Measurements from ENCODE around the gene TBX18.

TBX18 gene

DNA sequence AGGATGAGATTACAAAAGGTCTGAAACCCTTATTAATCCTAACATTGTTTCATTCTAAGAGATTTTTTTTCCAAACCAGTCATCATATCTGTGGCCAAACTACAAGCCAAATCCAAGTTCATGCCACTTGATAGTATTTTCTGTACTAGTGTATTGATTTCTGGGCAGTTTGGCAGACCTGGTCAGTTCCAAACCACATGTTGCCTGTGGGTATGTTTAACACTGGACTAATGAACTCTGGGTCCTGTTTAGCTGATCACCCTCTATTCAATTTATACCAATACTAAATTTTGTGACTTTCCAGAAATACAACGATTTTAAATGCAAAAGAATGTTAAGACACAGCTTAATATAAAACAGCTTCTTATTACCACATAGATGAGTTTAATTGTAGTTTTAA, 24.0 kb downstream of the TBX18 start:
- H3K9ac ChIP-seq (ENCODE audit: low read depth, low read length), result no peak overlapping the region
- no peaks in the 10 kb centered on the region for H3K36me3 ChIP-seq (ENCODE audit: insufficient read depth, low read length)
- H3K4me1 ChIP-seq (ENCODE audit: insufficient read depth, low read length), result no peaks in the 10 kb centered on the region
- no peak overlapping the region for H3K4me3 ChIP-seq (ENCODE audit: low read length)
- no peak overlapping the region for H3K27ac ChIP-seq (ENCODE audit: low read depth, low read length)
- H3K9me3 ChIP-seq (ENCODE audit: insufficient read depth, low read depth, low read length), result no peaks in the 10 kb centered on the region
- WGBS, result 100% methylated on average over 1 of the region's 1 CpG
- H3K27me3 ChIP-seq (ENCODE audit: insufficient read depth, low read length), result no peaks in the 10 kb centered on the region

DNA sequence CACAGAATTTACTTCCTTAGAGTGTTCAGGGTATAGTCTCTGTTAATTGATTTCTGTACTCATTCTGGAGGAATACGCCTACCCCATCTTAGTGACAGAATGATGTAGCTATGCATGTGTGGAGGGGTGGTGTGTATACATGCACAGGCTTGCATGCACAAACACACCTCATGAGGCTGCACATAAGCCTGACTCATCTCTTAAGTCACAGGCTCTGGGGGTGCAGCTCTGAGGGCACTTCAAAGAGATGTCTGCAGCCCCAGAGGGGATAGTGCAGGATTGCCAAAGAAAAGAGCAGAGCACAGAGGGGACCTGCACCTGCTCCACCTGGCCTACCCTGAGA, 24.6 kb downstream of the TBX18 start:
- 100% methylated on average over 1 of the region's 1 CpG for WGBS
- H3K27ac ChIP-seq (ENCODE audit: low read depth, low read length), result no peak overlapping the region
- no peak overlapping the region for H3K4me3 ChIP-seq (ENCODE audit: low read length)
- no peaks in the 10 kb centered on the region for H3K9me3 ChIP-seq (ENCODE audit: insufficient read depth, low read depth, low read length)
- H3K4me1 ChIP-seq (ENCODE audit: insufficient read depth, low read length), result no peaks in the 10 kb centered on the region
- no peak overlapping the region for H3K9ac ChIP-seq (ENCODE audit: low read depth, low read length)
- H3K36me3 ChIP-seq (ENCODE audit: insufficient read depth, low read length), result no peaks in the 10 kb centered on the region
- no peaks in the 10 kb centered on the region for H3K27me3 ChIP-seq (ENCODE audit: insufficient read depth, low read length)

DNA sequence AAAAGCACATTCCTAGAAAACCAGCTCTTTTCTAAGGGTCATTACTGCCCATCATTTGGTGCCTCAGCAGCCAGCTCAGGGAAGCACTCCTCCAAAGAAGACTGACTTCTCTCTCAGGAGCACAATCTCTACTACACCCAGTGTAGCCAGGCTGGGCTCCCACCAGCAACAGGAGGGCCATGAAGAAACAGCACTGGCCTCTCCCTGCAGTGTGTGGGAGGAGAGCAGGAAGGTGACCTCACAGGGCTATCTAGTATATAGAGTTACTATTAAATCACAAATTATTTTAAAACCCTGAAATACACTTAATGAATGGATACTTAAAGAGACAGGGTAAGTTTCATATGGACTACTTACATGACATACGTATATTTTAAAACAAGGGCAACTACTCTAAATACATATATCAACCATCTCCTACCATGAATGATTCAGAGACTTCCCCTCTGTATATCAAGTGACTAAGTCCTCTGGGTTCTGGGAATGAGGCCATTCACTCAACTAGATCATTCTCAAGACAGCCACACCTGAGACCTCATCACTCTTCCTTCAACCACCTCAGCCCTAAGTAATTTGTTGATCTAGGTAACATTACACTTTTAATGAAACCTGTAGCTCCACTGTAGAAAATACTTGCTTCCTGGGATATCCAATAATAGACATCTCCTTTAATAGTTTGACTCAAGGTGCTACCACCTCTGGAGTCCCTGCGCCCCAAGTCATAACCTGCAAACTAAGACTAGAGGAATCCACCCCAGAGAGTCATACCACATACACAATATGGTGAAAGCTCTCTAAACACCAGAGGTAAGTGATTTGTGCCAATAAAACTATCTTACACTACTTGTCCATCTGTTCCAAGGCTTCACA, 25.2 kb downstream of the TBX18 start:
- H3K27me3 ChIP-seq (ENCODE audit: insufficient read depth, low read length), result no peaks in the 10 kb centered on the region
- H3K36me3 ChIP-seq (ENCODE audit: insufficient read depth, low read length), result no peaks in the 10 kb centered on the region
- H3K4me1 ChIP-seq (ENCODE audit: insufficient read depth, low read length), result no peaks in the 10 kb centered on the region
- 95% methylated on average over 2 of the region's 2 CpGs for WGBS
- H3K9ac ChIP-seq (ENCODE audit: low read depth, low read length), result no peak overlapping the region
- no peaks in the 10 kb centered on the region for H3K9me3 ChIP-seq (ENCODE audit: insufficient read depth, low read depth, low read length)
- no peak overlapping the region for H3K27ac ChIP-seq (ENCODE audit: low read depth, low read length)
- H3K4me3 ChIP-seq (ENCODE audit: low read length), result no peak overlapping the region

DNA sequence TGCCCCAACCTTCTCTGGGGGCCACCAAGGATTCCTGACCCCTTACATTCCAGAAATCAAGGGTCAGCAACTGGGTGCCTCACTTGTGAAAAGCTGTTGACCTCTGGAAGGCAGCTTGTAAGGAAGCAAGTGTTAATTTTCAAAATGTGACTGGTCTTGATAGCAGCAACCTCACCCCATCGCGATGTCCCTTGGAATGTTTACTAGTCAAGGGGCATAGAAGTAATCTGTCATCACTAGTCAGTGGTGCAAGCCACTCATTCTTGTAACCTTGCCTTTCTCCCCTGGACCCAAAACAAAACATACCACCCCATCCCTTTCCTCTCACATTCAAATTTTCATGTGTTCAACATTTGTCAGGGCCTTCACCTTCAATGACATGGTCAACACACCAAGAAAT, 30.5 kb downstream of the TBX18 start:
- 91% methylated on average over 2 of the region's 2 CpGs for WGBS
- Histone ChIP-seq H3K9ac (ENCODE audit: low read depth, low read length) (no peak overlapping the region), H3K4me1 (ENCODE audit: insufficient read depth, low read length) (no peaks in the 10 kb centered on the region), H3K9me3 (ENCODE audit: insufficient read depth, low read depth, low read length) (no peaks in the 10 kb centered on the region), H3K27ac (ENCODE audit: low read depth, low read length) (no peak overlapping the region), H3K27me3 (ENCODE audit: insufficient read depth, low read length) (no peaks in the 10 kb centered on the region), H3K36me3 (ENCODE audit: insufficient read depth, low read length) (no peaks in the 10 kb centered on the region), H3K4me3 (ENCODE audit: low read length) (no peak overlapping the region)

DNA sequence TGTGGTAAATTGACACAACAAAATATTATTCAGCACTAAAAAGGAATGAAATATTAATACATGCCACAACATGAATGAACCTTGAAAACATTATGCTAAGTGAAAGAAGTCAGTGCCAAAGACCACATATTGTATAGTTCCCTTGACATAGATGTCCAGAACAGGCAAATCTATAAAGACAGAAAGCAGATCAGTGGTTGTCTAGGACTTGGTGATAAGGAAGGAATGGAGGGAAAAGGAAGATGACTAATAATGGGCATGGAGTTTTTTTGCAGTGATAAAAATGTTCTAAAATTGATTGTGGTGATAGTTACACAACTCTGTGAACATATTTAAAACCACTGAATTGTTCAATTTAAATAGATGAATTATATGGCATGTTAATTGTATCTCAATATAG, 32.5 kb downstream of the TBX18 start:
- no peak overlapping the region for H3K27ac ChIP-seq (ENCODE audit: low read depth, low read length)
- H3K4me1 ChIP-seq (ENCODE audit: insufficient read depth, low read length), result no peaks in the 10 kb centered on the region
- H3K4me3 ChIP-seq (ENCODE audit: low read length), result no peak overlapping the region
- H3K9ac ChIP-seq (ENCODE audit: low read depth, low read length), result no peak overlapping the region
- no peaks in the 10 kb centered on the region for H3K27me3 ChIP-seq (ENCODE audit: insufficient read depth, low read length)
- H3K36me3 ChIP-seq (ENCODE audit: insufficient read depth, low read length), result no peaks in the 10 kb centered on the region
- H3K9me3 ChIP-seq (ENCODE audit: insufficient read depth, low read depth, low read length), result no peaks in the 10 kb centered on the region

DNA sequence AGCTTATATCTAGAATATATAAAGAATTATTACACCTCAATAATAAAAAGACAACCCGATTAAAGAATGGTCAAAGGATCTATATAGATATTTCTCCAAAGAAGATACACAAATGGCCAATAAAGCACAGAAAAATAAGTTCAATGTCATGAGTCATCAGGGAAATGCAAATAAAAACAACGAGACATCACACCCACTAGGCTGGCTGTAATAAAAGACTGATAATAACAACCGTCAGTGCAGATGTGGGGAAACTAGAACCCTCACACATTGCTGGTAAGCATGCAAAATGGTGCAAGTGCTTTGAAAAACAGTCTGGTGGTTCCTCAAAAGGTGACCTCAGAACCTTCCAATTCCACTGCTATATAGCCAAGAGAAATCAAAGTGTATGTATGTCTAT, 33.0 kb downstream of the TBX18 start:
- Histone ChIP-seq H3K36me3 (ENCODE audit: insufficient read depth, low read length) (no peaks in the 10 kb centered on the region), H3K27ac (ENCODE audit: low read depth, low read length) (no peak overlapping the region), H3K4me3 (ENCODE audit: low read length) (no peak overlapping the region), H3K27me3 (ENCODE audit: insufficient read depth, low read length) (no peaks in the 10 kb centered on the region), H3K9ac (ENCODE audit: low read depth, low read length) (no peak overlapping the region), H3K4me1 (ENCODE audit: insufficient read depth, low read length) (no peaks in the 10 kb centered on the region), H3K9me3 (ENCODE audit: insufficient read depth, low read depth, low read length) (no peaks in the 10 kb centered on the region)
- 88% methylated on average over 2 of the region's 3 CpGs for WGBS

DNA sequence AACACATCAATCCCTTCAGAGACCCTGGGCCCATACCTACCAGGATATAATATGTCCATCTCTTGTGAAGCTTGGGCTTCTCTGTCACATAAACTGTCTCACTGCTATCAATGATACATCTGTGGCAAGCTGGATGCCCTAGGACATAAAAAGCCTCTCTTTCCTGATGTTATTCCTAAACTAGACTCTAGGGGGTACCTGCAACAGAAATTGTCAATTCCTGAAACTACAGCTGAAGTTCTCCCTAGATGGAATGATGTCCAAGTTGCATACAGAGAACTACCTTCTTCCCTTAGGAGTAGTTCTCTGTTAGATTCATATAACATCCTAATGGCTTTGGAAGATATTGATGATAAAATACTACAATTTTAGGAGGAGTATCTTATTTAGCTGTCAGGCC, 35.8 kb downstream of the TBX18 start:
- H3K4me3 ChIP-seq (ENCODE audit: low read length), result no peak overlapping the region
- no peak overlapping the region for H3K9ac ChIP-seq (ENCODE audit: low read depth, low read length)
- H3K36me3 ChIP-seq (ENCODE audit: insufficient read depth, low read length), result no peaks in the 10 kb centered on the region
- no peaks in the 10 kb centered on the region for H3K9me3 ChIP-seq (ENCODE audit: insufficient read depth, low read depth, low read length)
- no peaks in the 10 kb centered on the region for H3K27me3 ChIP-seq (ENCODE audit: insufficient read depth, low read length)
- H3K4me1 ChIP-seq (ENCODE audit: insufficient read depth, low read length), result no peaks in the 10 kb centered on the region
- H3K27ac ChIP-seq (ENCODE audit: low read depth, low read length), result no peak overlapping the region

DNA sequence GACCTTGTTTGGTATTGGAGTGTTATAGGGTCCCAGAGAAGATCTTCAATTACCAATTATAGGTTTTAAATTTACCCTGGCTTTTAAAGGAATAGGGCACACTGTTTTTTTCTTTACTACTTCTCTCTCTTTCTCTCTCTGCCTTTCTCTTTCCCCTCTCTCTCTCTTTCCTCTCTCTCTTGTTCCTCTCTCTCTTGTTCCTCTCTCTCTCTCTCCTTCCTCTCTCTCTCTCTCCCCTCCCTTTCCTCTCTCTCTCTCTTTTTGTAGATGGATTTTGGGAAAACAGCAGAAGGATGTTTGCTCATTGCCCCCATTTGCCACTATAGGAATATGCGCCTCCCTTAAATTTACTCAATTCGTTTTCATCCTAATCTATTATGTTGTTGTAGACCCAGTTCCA, 45.2 kb downstream of the TBX18 start:
- Histone ChIP-seq H3K4me1 (ENCODE audit: insufficient read depth, low read length) (no peaks in the 10 kb centered on the region), H3K9ac (ENCODE audit: low read depth, low read length) (no peak overlapping the region), H3K4me3 (ENCODE audit: low read length) (no peak overlapping the region), H3K27ac (ENCODE audit: low read depth, low read length) (no peak overlapping the region), H3K27me3 (ENCODE audit: insufficient read depth, low read length) (no peaks in the 10 kb centered on the region), H3K36me3 (ENCODE audit: insufficient read depth, low read length) (no peaks in the 10 kb centered on the region), H3K9me3 (ENCODE audit: insufficient read depth, low read depth, low read length) (no peaks in the 10 kb centered on the region)
- no CpG with 5 or more reads among the region's 2 CpGs for WGBS

DNA sequence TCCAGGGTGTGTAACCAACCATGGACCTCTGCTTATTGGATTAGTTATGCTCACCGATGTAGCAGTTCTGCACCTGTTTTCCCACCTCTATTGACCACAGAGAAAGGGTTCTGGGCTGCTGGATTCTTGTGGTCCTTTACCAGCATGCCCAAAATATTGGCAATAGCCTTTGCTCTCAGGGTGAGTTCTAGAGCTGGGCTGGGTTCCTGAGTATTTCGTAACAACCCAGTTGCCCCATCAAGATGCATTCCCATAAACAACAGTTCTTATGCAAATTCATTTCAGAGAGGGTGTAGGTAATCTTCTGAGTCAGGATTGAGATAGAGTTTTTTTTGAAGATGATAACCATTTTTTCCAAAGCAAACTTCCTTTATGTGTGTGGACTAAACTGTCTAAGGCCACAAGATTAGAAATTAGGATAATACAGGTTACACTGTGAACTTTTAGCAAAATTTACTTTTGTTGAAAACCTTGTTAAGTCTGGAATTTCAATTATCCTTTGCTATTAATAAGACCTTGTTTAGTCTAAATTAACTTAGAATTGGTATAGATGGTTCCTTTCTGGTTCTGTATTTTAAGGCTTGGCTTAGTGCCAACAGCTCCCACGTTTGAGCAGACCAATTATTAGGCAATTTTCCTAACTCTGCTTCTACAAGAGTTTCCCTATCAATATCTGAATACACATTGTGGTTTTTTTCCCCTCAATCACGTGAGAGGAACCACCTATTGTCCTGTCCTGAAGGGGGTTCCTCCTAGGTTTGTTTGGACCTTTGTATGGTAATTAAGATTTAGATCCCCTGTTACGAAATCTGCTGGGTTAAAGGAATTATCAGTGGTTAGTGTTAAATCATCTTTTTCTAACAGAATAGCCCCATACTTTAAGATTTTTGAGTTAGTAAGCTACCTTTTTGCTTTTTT, 46.1 kb downstream of the TBX18 start:
- Histone ChIP-seq H3K27me3 (ENCODE audit: insufficient read depth, low read length) (no peaks in the 10 kb centered on the region), H3K27ac (ENCODE audit: low read depth, low read length) (no peak overlapping the region), H3K9ac (ENCODE audit: low read depth, low read length) (no peak overlapping the region), H3K9me3 (ENCODE audit: insufficient read depth, low read depth, low read length) (no peaks in the 10 kb centered on the region), H3K36me3 (ENCODE audit: insufficient read depth, low read length) (no peaks in the 10 kb centered on the region), H3K4me3 (ENCODE audit: low read length) (no peak overlapping the region), H3K4me1 (ENCODE audit: insufficient read depth, low read length) (no peaks in the 10 kb centered on the region)
- 69% methylated on average over 4 of the region's 5 CpGs for WGBS

DNA sequence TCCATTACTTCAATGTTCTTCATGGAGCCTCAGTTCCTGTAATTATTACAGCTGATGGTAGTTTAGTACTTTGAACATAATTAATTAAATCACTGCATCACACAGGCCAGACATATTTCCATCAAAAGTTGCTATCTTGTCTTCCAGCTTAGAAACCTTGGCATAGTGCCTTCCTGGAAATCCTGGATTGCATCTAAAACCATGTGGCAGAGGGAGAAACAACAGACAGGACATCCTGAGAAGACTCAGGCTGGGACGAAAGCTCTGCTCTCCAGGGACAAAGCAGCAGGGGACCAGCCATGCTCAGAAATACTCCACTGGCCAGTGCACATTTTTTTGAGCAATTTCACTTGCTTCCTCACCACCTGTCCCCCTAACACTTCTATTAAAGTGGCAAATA, 55.3 kb downstream of the TBX18 start:
- H3K27me3 ChIP-seq (ENCODE audit: insufficient read depth, low read length), result no peaks in the 10 kb centered on the region
- no peak overlapping the region for H3K4me3 ChIP-seq (ENCODE audit: low read length)
- 69% methylated on average over 1 of the region's 1 CpG for WGBS
- H3K36me3 ChIP-seq (ENCODE audit: insufficient read depth, low read length), result no peaks in the 10 kb centered on the region
- no peaks in the 10 kb centered on the region for H3K9me3 ChIP-seq (ENCODE audit: insufficient read depth, low read depth, low read length)
- no peaks in the 10 kb centered on the region for H3K4me1 ChIP-seq (ENCODE audit: insufficient read depth, low read length)
- H3K27ac ChIP-seq (ENCODE audit: low read depth, low read length), result no peak overlapping the region
- no peak overlapping the region for H3K9ac ChIP-seq (ENCODE audit: low read depth, low read length)

DNA sequence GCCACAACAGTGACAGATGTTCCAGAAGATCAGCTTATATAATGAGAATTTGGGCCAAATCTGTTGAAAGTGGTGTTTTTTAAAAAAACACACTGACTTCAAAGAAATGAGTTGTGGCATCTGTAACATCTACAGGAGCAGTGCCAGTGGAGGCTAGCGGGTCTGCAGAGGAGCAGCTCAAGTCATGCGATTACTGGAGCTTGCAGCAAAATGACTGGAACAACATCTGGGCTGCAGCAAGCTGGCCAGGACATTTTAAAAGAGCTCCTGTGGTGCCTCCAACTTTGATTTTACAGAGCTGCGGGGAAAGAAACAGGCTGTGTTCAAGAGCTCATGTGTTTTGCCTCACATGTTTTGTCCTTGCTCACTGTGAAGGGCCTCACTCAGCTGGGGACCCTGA, 57.2 kb downstream of the TBX18 start:
- Histone ChIP-seq H3K9me3 (ENCODE audit: insufficient read depth, low read depth, low read length) (no peaks in the 10 kb centered on the region), H3K9ac (ENCODE audit: low read depth, low read length) (no peak overlapping the region), H3K4me1 (ENCODE audit: insufficient read depth, low read length) (no peaks in the 10 kb centered on the region), H3K27ac (ENCODE audit: low read depth, low read length) (no peak overlapping the region), H3K4me3 (ENCODE audit: low read length) (no peak overlapping the region), H3K36me3 (ENCODE audit: insufficient read depth, low read length) (no peaks in the 10 kb centered on the region), H3K27me3 (ENCODE audit: insufficient read depth, low read length) (no peaks in the 10 kb centered on the region)
- WGBS, result 80% methylated on average over 3 of the region's 3 CpGs
